ENCODE measurements around the gene HJURP. TPM values are rescaled to one million over a fixed set of nuclear protein-coding genes. Genes with fewer than 3 reads are reported as not detected.
A peak's percentile ranks its signal among the peaks of the same experiment; 100 is the strongest.

The HJURP gene
- total and polyA plus RNA-seq, 2 donors (not counting 3 experiments of a cell fraction or from before 2014, with no cell fraction given): 34.4 to 60.9 TPM

DNA sequence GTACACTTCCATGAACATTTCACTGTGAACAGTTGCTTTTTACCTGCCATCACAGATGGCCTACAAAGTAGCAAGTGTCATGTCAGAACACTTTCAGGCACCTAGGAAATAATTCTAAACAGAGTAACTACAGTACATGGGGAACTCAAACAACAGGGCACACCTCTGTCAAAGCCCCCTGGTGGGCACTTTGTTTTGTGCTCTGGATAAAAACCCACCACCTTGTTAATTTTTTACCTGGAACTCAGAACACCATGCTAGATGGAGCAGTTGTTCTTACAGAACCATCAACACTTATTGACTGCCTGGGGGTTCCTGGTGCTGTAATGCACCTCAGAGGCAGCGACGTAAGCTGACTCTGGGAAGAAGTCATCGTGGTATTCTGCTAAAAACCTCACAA lies 11.5 kb upstream of the HJURP start:
- TF ChIP-seq POLR2A (IDR thresholded peaks at IDR 0.05; ENCODE audit: low read depth, low read length) (no peak), CTCF (IDR thresholded peaks at IDR 0.05; ENCODE audit: extremely low read depth in 1 of 2, insufficient read depth in 1 of 2, low read depth in 1 of 2, low read length in 2 of 2) (peak; percentile 13 to 16), FOS (IDR thresholded peaks at IDR 0.05; ENCODE audit: borderline replicate concordance, insufficient read depth, low read length) (no peak), MYC (IDR thresholded peaks at IDR 0.05; ENCODE audit: low read depth, low read length) (no peak), POLR2AphosphoS5 (IDR thresholded peaks at IDR 0.05; ENCODE audit: insufficient read depth, low read depth, low read length) (no peak), GATA2 (IDR thresholded peaks at IDR 0.05; ENCODE audit: insufficient read depth, insufficient read length, low read depth, low read length) (no peak)
- TF ChIP-seq, protein P1, sequence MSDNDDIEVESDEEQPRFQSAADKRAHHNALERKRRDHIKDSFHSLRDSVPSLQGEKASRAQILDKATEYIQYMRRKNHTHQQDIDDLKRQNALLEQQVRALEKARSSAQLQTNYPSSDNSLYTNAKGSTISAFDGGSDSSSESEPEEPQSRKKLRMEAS (IDR thresholded peaks at IDR 0.05; ENCODE audit: insufficient read depth, insufficient read length): no peak
- BruUV-seq (replicated peaks): no TSS peak
- CTCF ChIA-PET: no interaction called here

More for the DNA sequence above, 11.5 kb upstream of the HJURP start:
- H3K9me3 ChIP-seq (replicated peaks; ENCODE audit: control insufficient read depth, insufficient read depth, low read length): no peaks in the 10 kb centered on the region
- intact Hi-C loops (cut with micrococcal nuclease) (loop anchor here (5.0 kb wide), 1 partner anchor 299 kb away; the partner anchor contains the start of gene USP40), dilution Hi-C loops (cut with MboI; ENCODE audit: extremely low pct_ligation_motif_present, low sequenced_read_pairs) (no loop called here)
- no peak overlapping the region for H3K9ac ChIP-seq (replicated peaks; ENCODE audit: extremely low read depth, insufficient read depth, low read length)
- H3K4me1 ChIP-seq (ENCODE audit: control insufficient read depth, extremely low read depth, insufficient read depth, low read length): peaks cover 5% of the 10 kb centered on the region
- no peaks in the 10 kb centered on the region for H3K9me1 ChIP-seq (replicated peaks; ENCODE audit: control insufficient read depth, extremely low read depth, insufficient read depth, low read length)
- POLR2A ChIA-PET: no interaction called here
- no peak overlapping the region for H3K27ac ChIP-seq (ENCODE audit: insufficient read depth, low read depth, low read length)
- no peak overlapping the region for H3K4me2 ChIP-seq (ENCODE audit: insufficient read depth, low read length)
- H2AFZ ChIP-seq (ENCODE audit: low read depth, low read length): no peak overlapping the region
- peaks cover 0 to 13% of the 10 kb centered on the region in 2 experiments for H3K27me3 ChIP-seq (ENCODE audit: control insufficient read depth in 2 of 2, insufficient read depth in 2 of 2, low read length in 2 of 2)
- no peak for FAIRE-seq
- H4K20me1 ChIP-seq (replicated peaks; ENCODE audit: control insufficient read depth, extremely low read depth, insufficient read depth, low read length): no peaks in the 10 kb centered on the region
- H3K4me3 ChIP-seq (replicated peaks in 1 of 3; ENCODE audit: insufficient read depth in 1 of 3, low read depth in 1 of 3, low read length in 3 of 3): no peak overlapping the region
- H3K79me2 ChIP-seq (ENCODE audit: control insufficient read depth, insufficient read depth, low read length): no peaks in the 10 kb centered on the region
- DNase-seq (ENCODE audit: low read depth, low spot score): no peak
- H3K36me3 ChIP-seq (ENCODE audit: control insufficient read depth in 2 of 2, extremely low read depth in 1 of 2, insufficient read depth in 2 of 2, low read length in 2 of 2): no peaks in the 10 kb centered on the region
